NCI-H1092 (cell line): ENCODE measurements around the gene DOCK7.
"Not testable (repeated sequence)": the region's sequence is repeated elsewhere in the genome, so short reads cannot be mapped to it uniquely, and the experiment has no call there.

Source experiments
- DNase-seq: peaks from one replicate; lab custom pipeline; 2025; lab: John Stamatoyannopoulos, UW

The DOCK7 gene

GRCh38 chr1:62687903-62688686 is at the start of gene DOCK7:
Gene DOCK7 (minus strand): TSS chr1:62688386. CDS start chr1:62688264, 122 bp downstream.
- DNase-seq = peak; percentile 34

GRCh38 chr1:62735491-62736171 is 47.4 kb upstream of the DOCK7 start:
- no peak for DNase-seq

GRCh38 chr1:62732331-62732730 is 44.1 kb upstream of the DOCK7 start:
- DNase-seq = no peak

- DNase-seq = no peak
Observed at GRCh38 chr1:62728963-62729362, 40.8 kb upstream of the DOCK7 start.

GRCh38 chr1:62727656-62728407 is 39.6 kb upstream of the DOCK7 start:
- DNase-seq = no peak

GRCh38 chr1:62726011-62726442 is 37.8 kb upstream of the DOCK7 start:
- DNase-seq = no peak

GRCh38 chr1:62725255-62725654 is 37.1 kb upstream of the DOCK7 start:
- no peak for DNase-seq

- DNase-seq = no peak
Observed at GRCh38 chr1:62724430-62724829, 36.2 kb upstream of the DOCK7 start.

- DNase-seq = no peak
Observed at GRCh38 chr1:62723883-62724282, 35.7 kb upstream of the DOCK7 start.

- DNase-seq = no peak
Observed at GRCh38 chr1:62722796-62723195, 34.6 kb upstream of the DOCK7 start.

- DNase-seq = no peak
Observed at GRCh38 chr1:62720946-62721554, 32.9 kb upstream of the DOCK7 start.

GRCh38 chr1:62718400-62718799 is 30.2 kb upstream of the DOCK7 start:
- not testable (repeated sequence) for DNase-seq

GRCh38 chr1:62717483-62717882 is 29.3 kb upstream of the DOCK7 start:
- no peak for DNase-seq

GRCh38 chr1:62716397-62716796 is 28.2 kb upstream of the DOCK7 start:
- no peak for DNase-seq

GRCh38 chr1:62712336-62713243 is 24.4 kb upstream of the DOCK7 start:
- no peak for DNase-seq

GRCh38 chr1:62707744-62708120 is 19.5 kb upstream of the DOCK7 start:
- DNase-seq = no peak

GRCh38 chr1:62706985-62707743 is 19.0 kb upstream of the DOCK7 start:
- DNase-seq = no peak

GRCh38 chr1:62698161-62698560 is 10.0 kb upstream of the DOCK7 start:
- DNase-seq = not testable (repeated sequence)

- not testable (repeated sequence) for DNase-seq
Observed at GRCh38 chr1:62694479-62694878, 6.3 kb upstream of the DOCK7 start.

GRCh38 chr1:62693123-62693522 is 4.9 kb upstream of the DOCK7 start:
- DNase-seq = no peak
